Upper lobe of left lung (tissue), 4 donors: ENCODE measurements around the gene C7orf33.

ENCODE experiments used
- EP300 ChIP-seq, 4 donors: sonication (generic); formaldehyde crosslinking; IDR thresholded peaks; one replicate each; pipeline ENCODE4 v1.5.1; 2017; ENCODE audit warnings: antibody characterized with exemption in 4 of 4, control low read depth in 2 of 4
- POLR2A ChIP-seq, 4 donors: fragments of 450-650 bp; IDR thresholded peaks; one replicate each; pipeline ENCODE4 v1.5.1; 2016 to 2017; ENCODE audit warnings: antibody characterized with exemption in 4 of 4, mild to moderate bottlenecking in 2 of 4
- POLR2AphosphoS5 ChIP-seq, 2 donors: sonication (generic); formaldehyde crosslinking; IDR thresholded peaks; one replicate each; pipeline ENCODE4 v1.5.1; 2017; ENCODE audit warnings: antibody characterized with exemption in 2 of 2
- TF ChIP-seq, protein P1 (sequence below), 6 experiments: fragments of 450-650 bp in 4 of 6; fragments of 200-600 bp in 2 of 6; sonication (generic) in 2 of 6; IDR thresholded peaks; one replicate each; pipeline ENCODE4 v1.5.1; 2016 to 2019; ENCODE audit warnings: antibody characterized with exemption in 6 of 6

GRCh38 chr7:148661471-148661870 lies 70.9 kb downstream of the C7orf33 start:
- TF ChIP-seq, protein P1, sequence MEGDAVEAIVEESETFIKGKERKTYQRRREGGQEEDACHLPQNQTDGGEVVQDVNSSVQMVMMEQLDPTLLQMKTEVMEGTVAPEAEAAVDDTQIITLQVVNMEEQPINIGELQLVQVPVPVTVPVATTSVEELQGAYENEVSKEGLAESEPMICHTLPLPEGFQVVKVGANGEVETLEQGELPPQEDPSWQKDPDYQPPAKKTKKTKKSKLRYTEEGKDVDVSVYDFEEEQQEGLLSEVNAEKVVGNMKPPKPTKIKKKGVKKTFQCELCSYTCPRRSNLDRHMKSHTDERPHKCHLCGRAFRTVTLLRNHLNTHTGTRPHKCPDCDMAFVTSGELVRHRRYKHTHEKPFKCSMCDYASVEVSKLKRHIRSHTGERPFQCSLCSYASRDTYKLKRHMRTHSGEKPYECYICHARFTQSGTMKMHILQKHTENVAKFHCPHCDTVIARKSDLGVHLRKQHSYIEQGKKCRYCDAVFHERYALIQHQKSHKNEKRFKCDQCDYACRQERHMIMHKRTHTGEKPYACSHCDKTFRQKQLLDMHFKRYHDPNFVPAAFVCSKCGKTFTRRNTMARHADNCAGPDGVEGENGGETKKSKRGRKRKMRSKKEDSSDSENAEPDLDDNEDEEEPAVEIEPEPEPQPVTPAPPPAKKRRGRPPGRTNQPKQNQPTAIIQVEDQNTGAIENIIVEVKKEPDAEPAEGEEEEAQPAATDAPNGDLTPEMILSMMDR (IDR thresholded peaks at IDR 0.05) = no peak
- TF ChIP-seq POLR2A (IDR thresholded peaks at IDR 0.05) (no peak), POLR2AphosphoS5 (IDR thresholded peaks at IDR 0.05) (no peak), EP300 (IDR thresholded peaks at IDR 0.05) (no peak)
